Endothelial cell of umbilical vein (primary cell): ENCODE measurements around the gene ANKH. TPM values are rescaled to one million over a fixed set of nuclear protein-coding genes. Genes with fewer than 3 reads are reported as not detected.

Experiments
- BruUV-seq: library from RNA; stranded (reverse); fragments of 400-500 nt; replicated peaks from 2 replicates; lab custom pipeline; 2021; lab: Mats Ljungman, UMichigan
- CTCF ChIA-PET: fragments of 300-600, 350-600 bp; sonication (Branson Sonifier 250); formaldehyde crosslinking; loops from one replicate; lab custom pipeline; 2021; ENCODE audit warnings: antibody characterized with exemption, inconsistent platforms; lab: Charles Lee
- POLR2A ChIA-PET: fragments of 300-600, 350-600 bp; sonication (Branson Sonifier 250); formaldehyde crosslinking; loops from one replicate; lab custom pipeline; 2021; ENCODE audit warnings: antibody characterized with exemption, inconsistent platforms; lab: Charles Lee
- DNase-seq: peaks from one replicate; pipeline ENCODE4 v3.0.0-alpha.2; 2011; ENCODE audit warnings: low read depth, low spot score
- FAIRE-seq: peaks from 2 replicates; lab custom pipeline; 2011; peaks lifted over from hg19 to GRCh38; lab: Jason Lieb, UNC
- H2AFZ ChIP-seq: 2 replicates; pipeline ENCODE4 v1.6.0; 2012; ENCODE audit warnings: low read depth, low read length, control low read depth, inconsistent platforms
- H3K27ac ChIP-seq: 2 replicates; pipeline ENCODE4 v1.5.1; 2011; ENCODE audit warnings: low read depth, mild to moderate bottlenecking, control low read depth, low read length, moderate library complexity; ENCODE audit not compliant: insufficient read depth
- H3K27me3 ChIP-seq, 2 experiments: 2 replicates each; pipeline versions ENCODE4 v1.6.0 to v1.6.1; 2011; ENCODE audit warnings: low read length in 2 of 2, mixed read lengths in 1 of 2; ENCODE audit not compliant: control insufficient read depth in 2 of 2, insufficient read depth in 2 of 2
- H3K36me3 ChIP-seq, 2 experiments: 2 replicates in 1 of 2; 3 replicates in 1 of 2; pipeline ENCODE4 v1.5.1; 2011; ENCODE audit warnings: low read length in 2 of 2, mild to moderate bottlenecking in 1 of 2, moderate library complexity in 1 of 2; ENCODE audit not compliant: control insufficient read depth in 2 of 2, insufficient read depth in 2 of 2; ENCODE audit errors: extremely low read depth in 1 of 2
- H3K4me1 ChIP-seq: 3 replicates; pipeline ENCODE4 v1.5.1; 2011; ENCODE audit warnings: mild to moderate bottlenecking, low read length; ENCODE audit not compliant: control insufficient read depth, insufficient read depth; ENCODE audit errors: extremely low read depth
- H3K4me2 ChIP-seq: 2 replicates; pipeline ENCODE4 v1.6.1; 2011; ENCODE audit warnings: low read length, control low read depth, mixed read lengths; ENCODE audit not compliant: insufficient read depth
- H3K4me3 ChIP-seq, 3 experiments: fragments of 200-600 bp in 1 of 3; sonication (generic), shearing (Covaris generic) in 1 of 3; replicated peaks in 1 of 3; 2 replicates each; pipeline ENCODE4 v1.5.1; 2011 to 2016; ENCODE audit warnings: control low read depth in 3 of 3, low read length in 3 of 3, mild to moderate bottlenecking in 2 of 3, inconsistent platforms in 1 of 3, low read depth in 1 of 3, moderate library complexity in 1 of 3; ENCODE audit not compliant: insufficient read depth in 1 of 3
- H3K79me2 ChIP-seq: 2 replicates; pipeline ENCODE4 v1.6.0; 2012; ENCODE audit warnings: low read length, inconsistent platforms; ENCODE audit not compliant: control insufficient read depth, insufficient read depth
- H3K9ac ChIP-seq: replicated peaks from 2 replicates; pipeline ENCODE3; 2011; ENCODE audit warnings: low read length, control low read depth; ENCODE audit not compliant: insufficient read depth; ENCODE audit errors: extremely low read depth
- H3K9me1 ChIP-seq: replicated peaks from 3 replicates; pipeline ENCODE4 v1.6.0; 2011; ENCODE audit warnings: mild to moderate bottlenecking, low read length; ENCODE audit not compliant: control insufficient read depth, insufficient read depth; ENCODE audit errors: extremely low read depth
- H3K9me3 ChIP-seq: replicated peaks from 2 replicates; pipeline ENCODE4 v1.5.1; 2012; ENCODE audit warnings: low read length, inconsistent platforms; ENCODE audit not compliant: control insufficient read depth, insufficient read depth
- H4K20me1 ChIP-seq: replicated peaks from 2 replicates; pipeline ENCODE3; 2011; ENCODE audit warnings: mild to moderate bottlenecking, low read length; ENCODE audit not compliant: control insufficient read depth, insufficient read depth; ENCODE audit errors: extremely low read depth
- CTCF ChIP-seq, 2 donors: IDR thresholded peaks; 1 replicate in 1 of 2; 2 replicates in 1 of 2; pipeline ENCODE4 v1.5.1; 2011; ENCODE audit warnings: low read length in 2 of 2, mild to moderate bottlenecking in 2 of 2, moderate library complexity in 2 of 2, control low read depth in 1 of 2, inconsistent platforms in 1 of 2, low read depth in 1 of 2; ENCODE audit not compliant: insufficient read depth in 1 of 2; ENCODE audit errors: extremely low read depth in 1 of 2
- EZH2 ChIP-seq: IDR thresholded peaks from 2 replicates; pipeline ENCODE4 v1.6.1; 2012; ENCODE audit warnings: borderline replicate concordance, low read depth, mild to moderate bottlenecking, moderate library complexity, low read length, inconsistent platforms; ENCODE audit not compliant: severe bottlenecking
- FOS ChIP-seq: IDR thresholded peaks from 2 replicates; pipeline ENCODE4 v1.6.1; 2011; ENCODE audit warnings: mild to moderate bottlenecking, low read length, moderate library complexity, borderline replicate concordance; ENCODE audit not compliant: insufficient read depth
- GATA2 ChIP-seq: IDR thresholded peaks from 2 replicates; pipeline ENCODE4 v1.7.0; 2011; ENCODE audit warnings: low read depth, mild to moderate bottlenecking, moderate library complexity, mixed read lengths, low read length; ENCODE audit not compliant: insufficient read length, insufficient read depth
- JUN ChIP-seq: IDR thresholded peaks from 2 replicates; pipeline ENCODE4 v1.6.1; 2011; ENCODE audit warnings: borderline replicate concordance, low read depth; ENCODE audit not compliant: insufficient read length, insufficient read depth
- MAX ChIP-seq: IDR thresholded peaks from 2 replicates; pipeline ENCODE4 v1.6.1; 2011; ENCODE audit not compliant: insufficient read depth, insufficient read length
- MYC ChIP-seq: IDR thresholded peaks from one replicate; pipeline ENCODE4 v1.6.1; 2011; ENCODE audit warnings: mild to moderate bottlenecking, low read depth, low read length
- POLR2A ChIP-seq: IDR thresholded peaks from 2 replicates; pipeline ENCODE4 v1.6.1; 2012; ENCODE audit warnings: low read depth, mild to moderate bottlenecking, control low read depth, low read length
- POLR2AphosphoS5 ChIP-seq: IDR thresholded peaks from 2 replicates; pipeline ENCODE4 v1.6.1; 2012; ENCODE audit warnings: low read depth, mild to moderate bottlenecking, control low read depth, low read length, moderate library complexity; ENCODE audit not compliant: insufficient read depth
- dilution Hi-C: fragments of 300-500 bp; cut with MboI; formaldehyde crosslinking; loops from one replicate; pipeline ENCODE4 v1.15.0; 2019; ENCODE audit warnings: low sequenced_read_pairs; ENCODE audit not compliant: extremely low pct_ligation_motif_present
- intact Hi-C: fragments of 100-400 bp; cut with micrococcal nuclease; formaldehyde crosslinking; loops from one replicate; pipeline ENCODE4 v1.10.0; 2022
- polyA plus RNA-seq, 4 experiments: library from polyadenylated mRNA; depleted of rRNA in 3 of 4; stranded (reverse) in 3 of 4; unstranded in 1 of 4; fragments of >200 nt; gene quantifications; 2 replicates each; pipeline versions ENCODE4 v1.2.1 to v1.2.3, GENCODE V29; 2011 to 2012; ENCODE audit warnings: missing spikeins in 1 of 4
- total RNA-seq: library from RNA; stranded (reverse); gene quantifications from 2 replicates; pipeline ENCODE4 v1.2.3, GENCODE V29; 2021

The ANKH gene
- total and polyA plus RNA-seq, 2 donors (not counting 3 experiments of a cell fraction or from before 2014, with no cell fraction given): 12.7 to 31.4 TPM

GRCh38 chr5:14773588-14773987 lies 98.0 kb downstream of the ANKH start:
- CTCF ChIA-PET: no interaction called here
- H3K79me2 ChIP-seq: no peaks in the 10 kb centered on the region

More at GRCh38 chr5:14773588-14773987, 98.0 kb downstream of the ANKH start:
- intact Hi-C loops (no loop called here), dilution Hi-C loops (no loop called here)
- Histone ChIP-seq H2AFZ (no peak overlapping the region), H4K20me1 (no peaks in the 10 kb centered on the region), H3K9me3 (no peaks in the 10 kb centered on the region), H3K9me1 (no peaks in the 10 kb centered on the region), H3K4me2 (no peak overlapping the region), H3K4me1 (no peaks in the 10 kb centered on the region), H3K27ac (no peak overlapping the region), H3K36me3 (no peaks in the 10 kb centered on the region), H3K9ac (no peak overlapping the region), H3K4me3 (no peak overlapping the region), H3K27me3 (no peaks in the 10 kb centered on the region)
- FAIRE-seq: no peak
- BruUV-seq: no TSS peak
- DNase-seq: no peak
- TF ChIP-seq MAX (no peak), JUN (no peak), EZH2 (no peak), FOS (no peak), CTCF (IDR thresholded peaks at IDR 0.05; ENCODE audit: extremely low read depth in 1 of 2, insufficient read depth in 1 of 2, low read depth in 1 of 2, low read length in 2 of 2) (no peak), POLR2A (no peak), GATA2 (no peak), MYC (no peak), POLR2AphosphoS5 (no peak)
- POLR2A ChIA-PET: no interaction called here
